Colonic mucosa (tissue), 4 donors: ENCODE measurements around the gene SLC17A5. TPM values are rescaled to one million over a fixed set of nuclear protein-coding genes. Genes with fewer than 3 reads are reported as not detected.
"Not testable (repeated sequence)": the region's sequence is repeated elsewhere in the genome, so short reads cannot be mapped to it uniquely, and the experiment has no call there.

Source experiments
- DNase-seq: peaks from one replicate; pipeline ENCODE4 v3.0.0-alpha.2; 2020
- H3K27ac ChIP-seq: fragments of 200-600 bp; one replicate; pipeline ENCODE4 v1.8.0; 2021
- H3K27me3 ChIP-seq: fragments of 200-600 bp; one replicate; pipeline ENCODE4 v1.8.0; 2021
- H3K36me3 ChIP-seq: fragments of 200-600 bp; one replicate; pipeline ENCODE4 v1.8.0; 2021
- H3K4me1 ChIP-seq: fragments of 200-600 bp; one replicate; pipeline ENCODE4 v1.8.0; 2021; ENCODE audit warnings: mild to moderate bottlenecking
- H3K4me3 ChIP-seq: fragments of 200-600 bp; one replicate; pipeline ENCODE4 v1.8.0; 2021
- H3K9ac ChIP-seq, 2 donors: one replicate each; pipeline ENCODE4 v1.7.0; 2013; ENCODE audit warnings: control low read depth in 2 of 2, low read depth in 2 of 2, low read length in 2 of 2
- H3K9me3 ChIP-seq: fragments of 200-600 bp; one replicate; pipeline ENCODE4 v1.8.0; 2021
- CTCF ChIP-seq: fragments of 200-600 bp; IDR thresholded peaks from one replicate; pipeline ENCODE4 v1.8.0; 2022; ENCODE audit warnings: antibody characterized with exemption, mild to moderate bottlenecking
- intact Hi-C: fragments of 100-400 bp; cut with DNase I; formaldehyde crosslinking; loops from one replicate; pipeline ENCODE4 v1.14.1; 2022
- total RNA-seq, 2 donors: library from RNA; stranded (reverse); fragmentation: NEBNext Ultra II Directional in 1 of 2; extraction: Animal tissue kit (Norgen Biotek cat#: 25700) in 1 of 2; gene quantifications; one replicate each; pipeline ENCODE4 v1.2.1, GENCODE V29; 2021
- donor health status: healthy.
- donor health status: DM: no; HTN: no; CAD: no.
- donor health status: DM: no; HTN: no; CAD: no.

The SLC17A5 gene
- total RNA-seq, 2 donors from 2014 or later, result 24.4 to 41.5 TPM

DNA sequence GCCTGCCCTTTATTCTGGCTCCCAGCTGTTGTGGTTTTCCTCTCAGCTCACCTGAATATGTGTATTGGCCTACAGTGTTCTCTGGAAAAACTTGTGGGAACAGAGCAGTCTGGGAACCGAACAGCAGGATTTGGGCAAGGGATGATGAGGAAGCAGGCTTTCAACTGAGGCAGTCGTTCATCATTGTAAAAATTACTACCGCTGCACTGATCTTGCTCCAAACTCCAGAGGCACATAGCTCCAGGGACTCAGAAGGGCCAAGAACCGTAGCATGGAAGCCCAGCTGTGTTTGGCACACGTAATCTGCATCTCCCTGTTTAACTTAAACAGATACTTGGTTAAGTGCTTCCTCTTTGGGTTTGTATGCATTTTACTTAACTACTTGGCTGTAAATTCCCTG, 84.7 kb downstream of the SLC17A5 start:
- Histone ChIP-seq H3K27me3 (no peaks in the 10 kb centered on the region), H3K9me3 (no peaks in the 10 kb centered on the region), H3K27ac (no peak overlapping the region), H3K4me3 (no peak overlapping the region), H3K9ac (no peak overlapping the region), H3K36me3 (no peaks in the 10 kb centered on the region), H3K4me1 (no peaks in the 10 kb centered on the region)
- DNase-seq, result no peak
- intact Hi-C loops, result loop anchor here (5.0 kb wide), 1 partner anchor 42 kb away; no protein-coding TSS in a partner anchor
- no peak for TF ChIP-seq CTCF

DNA sequence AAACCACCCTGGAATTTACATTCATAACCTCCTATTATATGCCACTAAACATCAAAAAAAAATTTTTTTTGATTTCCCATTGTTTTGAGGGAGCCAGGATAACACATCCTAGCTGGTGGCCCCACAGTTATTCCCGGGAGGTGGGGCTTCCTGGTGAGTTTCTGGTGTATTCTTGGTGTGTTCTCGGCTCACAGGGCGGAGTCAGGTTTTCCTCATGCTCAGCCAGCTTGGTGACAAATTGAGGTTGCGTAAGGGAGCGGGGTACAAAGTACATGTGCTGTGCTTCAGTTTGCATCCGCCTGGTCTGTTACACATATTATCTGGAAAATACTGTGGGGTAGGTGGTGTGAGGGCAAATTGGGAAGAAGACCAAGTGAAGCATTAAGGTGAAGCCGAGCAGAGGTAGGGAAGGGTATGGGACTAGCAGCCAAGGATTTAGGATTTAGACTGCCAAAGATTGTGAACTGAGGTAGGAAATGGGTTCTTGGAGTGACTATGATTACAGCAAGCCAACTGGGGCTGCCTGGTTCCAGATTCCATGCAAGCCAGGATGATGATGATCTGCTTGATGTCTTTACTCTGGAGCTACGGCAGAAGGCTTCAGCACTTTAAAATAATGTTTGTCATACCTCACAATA, 86.7 kb downstream of the SLC17A5 start:
- TF ChIP-seq CTCF, result no peak
- peak overlapping the region; percentile 46 for H3K27ac ChIP-seq
- no peak overlapping the region for H3K4me3 ChIP-seq
- no peaks in the 10 kb centered on the region for H3K27me3 ChIP-seq
- no peak overlapping the region for H3K9ac ChIP-seq
- H3K4me1 ChIP-seq, result no peaks in the 10 kb centered on the region
- H3K36me3 ChIP-seq, result no peaks in the 10 kb centered on the region
- H3K9me3 ChIP-seq, result no peaks in the 10 kb centered on the region
- intact Hi-C loops, result loop anchor here (5.0 kb wide), 1 partner anchor 40 kb away; no protein-coding TSS in a partner anchor
- peak; percentile 93 for DNase-seq

- peak overlapping the region; percentile 46 for H3K27ac ChIP-seq
- not testable (repeated sequence) for H3K4me3 ChIP-seq, H3K9ac ChIP-seq, H3K4me1 ChIP-seq, H3K36me3 ChIP-seq, H3K27me3 ChIP-seq, DNase-seq, H3K9me3 ChIP-seq
- intact Hi-C loops, result loop anchor here (5.0 kb wide), 1 partner anchor 39 kb away; no protein-coding TSS in a partner anchor
Observed at GRCh38 chr6:73566486-73566871, 87.3 kb downstream of the SLC17A5 start.

- Histone ChIP-seq H3K36me3 (no peaks in the 10 kb centered on the region), H3K4me3 (no peak overlapping the region), H3K4me1 (no peaks in the 10 kb centered on the region), H3K27me3 (no peaks in the 10 kb centered on the region), H3K9me3 (no peaks in the 10 kb centered on the region), H3K9ac (no peak overlapping the region), H3K27ac (no peak overlapping the region)
- no peak for TF ChIP-seq CTCF
- intact Hi-C loops, result loop anchor here (5.0 kb wide), 1 partner anchor 39 kb away; no protein-coding TSS in a partner anchor
- no peak for DNase-seq
Observed at GRCh38 chr6:73565767-73566485, 87.9 kb downstream of the SLC17A5 start.

DNA sequence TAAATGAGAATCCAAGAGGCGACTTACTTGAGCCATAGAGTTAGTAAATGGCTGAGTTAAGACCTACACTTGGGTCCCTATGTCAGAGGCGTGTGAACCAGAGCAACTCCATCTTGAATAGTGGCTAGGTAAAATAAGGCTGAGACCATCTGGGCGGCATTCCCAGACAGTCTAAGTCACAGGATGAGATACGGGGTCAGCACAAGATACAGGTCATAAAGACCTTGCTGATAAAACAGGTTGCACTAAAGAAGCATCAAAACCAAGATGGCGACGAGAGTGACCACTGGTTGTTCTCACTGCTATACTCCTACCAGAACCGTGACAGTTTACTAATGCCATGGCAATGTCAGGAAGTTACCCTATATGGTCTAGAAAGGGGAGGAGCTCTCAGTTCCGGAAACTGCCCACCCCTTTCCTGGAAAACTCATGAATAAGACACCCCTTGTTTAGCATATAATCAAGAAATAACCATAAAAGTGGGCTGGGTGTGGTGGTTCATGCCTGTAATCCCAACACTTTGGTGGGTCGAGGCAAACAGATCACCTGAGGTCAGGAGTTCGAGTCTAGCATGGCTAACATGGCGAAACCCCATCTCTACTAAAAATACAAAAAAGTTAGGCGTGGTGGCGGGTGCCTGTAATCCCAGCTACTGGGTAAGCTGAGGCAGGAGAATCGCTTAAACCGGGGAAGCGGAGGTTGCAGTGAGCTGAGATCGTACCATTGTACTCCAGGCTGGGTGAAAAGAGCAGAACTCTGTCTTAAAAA, 89.0 kb downstream of the SLC17A5 start:
- TF ChIP-seq CTCF, result no peak
- Histone ChIP-seq H3K9me3 (no peaks in the 10 kb centered on the region), H3K27ac (no peak overlapping the region), H3K9ac (no peak overlapping the region), H3K27me3 (no peaks in the 10 kb centered on the region), H3K4me1 (no peaks in the 10 kb centered on the region), H3K4me3 (no peak overlapping the region), H3K36me3 (no peaks in the 10 kb centered on the region)
- intact Hi-C loops, result loop anchor here (5.0 kb wide), 1 partner anchor 37 kb away; no protein-coding TSS in a partner anchor
- DNase-seq, result no peak
